ENCODE measurements around the gene NFASC. TPM values are rescaled to one million over a fixed set of nuclear protein-coding genes. Genes with fewer than 3 reads are reported as not detected.

NFASC gene
- total and polyA plus RNA-seq, 7 donors: 0.46 to 105 (median 17.6) TPM

- intact Hi-C loops (cut with DNase I): no loop called here
- no peak for DNase-seq
- Histone ChIP-seq H3K4me1 (no peaks in the 10 kb centered on the region), H3K36me3 (peaks cover 3 to 46% (median 25%) of the 10 kb centered on the region in 4 donors), H3K9me3 (no peaks in the 10 kb centered on the region), H3K27me3 (no peaks in the 10 kb centered on the region), H3K4me3 (no peak overlapping the region), H3K27ac (peak overlapping the region in 1 of 4 donors; percentile 16)
- no peak for TF ChIP-seq POLR2AphosphoS5 (IDR thresholded peaks at IDR 0.05)
- TF ChIP-seq EP300 (IDR thresholded peaks at IDR 0.05): no peak
- TF ChIP-seq CTCF (IDR thresholded peaks at IDR 0.05): no peak
- no peak for TF ChIP-seq POLR2A (IDR thresholded peaks at IDR 0.05)
- WGBS, 2 donors: 64 to 70% methylated on average over 5 of the region's 5 CpGs
Measured at GRCh38 chr1:204959374-204959773, 88.7 kb downstream of the NFASC start.

GRCh38 chr1:204959836-204960235 lies 89.2 kb downstream of the NFASC start:
- Histone ChIP-seq H3K9me3 (no peaks in the 10 kb centered on the region), H3K27me3 (no peaks in the 10 kb centered on the region), H3K4me1 (no peaks in the 10 kb centered on the region), H3K4me3 (no peak overlapping the region), H3K27ac (peak overlapping the region in 2 of 4 donors; percentile 16 to 27), H3K36me3 (peaks cover 3 to 45% (median 21%) of the 10 kb centered on the region in 4 donors)
- TF ChIP-seq CTCF (IDR thresholded peaks at IDR 0.05) (no peak), EP300 (IDR thresholded peaks at IDR 0.05) (no peak), POLR2A (IDR thresholded peaks at IDR 0.05) (no peak), POLR2AphosphoS5 (IDR thresholded peaks at IDR 0.05) (no peak)
- intact Hi-C loops (cut with DNase I): no loop called here
- DNase-seq: no peak
- 87 to 89% methylated on average over 2 of the region's 2 CpGs for WGBS, 2 donors

GRCh38 chr1:204960306-204961125 lies 89.9 kb downstream of the NFASC start:
- Histone ChIP-seq H3K4me3 (no peak overlapping the region), H3K27me3 (no peaks in the 10 kb centered on the region), H3K36me3 (peaks cover 3 to 39% (median 21%) of the 10 kb centered on the region in 4 donors), H3K27ac (peak overlapping the region in 2 of 4 donors; percentile 16 to 27), H3K4me1 (no peaks in the 10 kb centered on the region), H3K9me3 (no peaks in the 10 kb centered on the region)
- DNase-seq: no peak
- 76 to 81% methylated on average over 8 of the region's 8 CpGs for WGBS, 2 donors
- TF ChIP-seq POLR2AphosphoS5 (IDR thresholded peaks at IDR 0.05): no peak
- no peak for TF ChIP-seq POLR2A (IDR thresholded peaks at IDR 0.05)
- TF ChIP-seq CTCF (IDR thresholded peaks at IDR 0.05): no peak
- TF ChIP-seq EP300 (IDR thresholded peaks at IDR 0.05): no peak
- intact Hi-C loops (cut with DNase I): no loop called here

GRCh38 chr1:204961765-204962419 lies 91.2 kb downstream of the NFASC start:
- no peak overlapping the region for H3K4me3 ChIP-seq
- no peaks in the 10 kb centered on the region for H3K4me1 ChIP-seq
- TF ChIP-seq POLR2A (IDR thresholded peaks at IDR 0.05) (no peak), POLR2AphosphoS5 (IDR thresholded peaks at IDR 0.05) (no peak), EP300 (IDR thresholded peaks at IDR 0.05) (no peak), CTCF (IDR thresholded peaks at IDR 0.05) (no peak)
- H3K36me3 ChIP-seq: peaks cover 0 to 37% (median 20%) of the 10 kb centered on the region in 4 donors
- H3K27me3 ChIP-seq: no peaks in the 10 kb centered on the region
- no peaks in the 10 kb centered on the region for H3K9me3 ChIP-seq
- H3K27ac ChIP-seq: no peak overlapping the region
- no peak for DNase-seq
- WGBS, 2 donors: 74 to 77% methylated on average over 8 of the region's 8 CpGs
- intact Hi-C loops (cut with DNase I): no loop called here

All from sigmoid colon (tissue), 7 donors.